Activated CD4-positive, alpha-beta T cell treated with anti-CD3 and anti-CD28 coated beads for 4 hours (primary cell): ENCODE measurements around the gene DNASE1.

Experiments used
- DNase-seq, 2 donors: peaks; one replicate each; pipeline ENCODE4 v3.0.0-alpha.2; 2020

Gene DNASE1

DNA sequence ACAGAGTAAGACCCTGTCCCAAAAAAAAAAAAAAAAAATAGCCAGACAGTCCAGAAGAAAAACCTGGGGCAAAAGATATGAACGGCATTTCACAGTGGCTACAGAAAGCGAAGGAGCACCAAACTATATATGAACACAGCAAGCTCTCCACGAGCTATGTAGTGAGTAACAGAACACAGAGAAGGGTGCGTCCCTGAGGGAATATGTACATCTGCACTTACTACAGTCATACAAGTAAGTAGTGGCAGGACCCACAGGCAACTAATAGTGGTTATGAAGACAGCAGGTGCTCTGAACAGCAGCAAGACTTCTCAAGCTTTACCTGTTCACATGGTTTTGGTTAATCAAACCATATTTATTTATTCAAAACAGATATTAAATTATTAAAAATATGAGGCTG lies 47.0 kb downstream of the DNASE1 start:
- DNase-seq: no peak

DNA sequence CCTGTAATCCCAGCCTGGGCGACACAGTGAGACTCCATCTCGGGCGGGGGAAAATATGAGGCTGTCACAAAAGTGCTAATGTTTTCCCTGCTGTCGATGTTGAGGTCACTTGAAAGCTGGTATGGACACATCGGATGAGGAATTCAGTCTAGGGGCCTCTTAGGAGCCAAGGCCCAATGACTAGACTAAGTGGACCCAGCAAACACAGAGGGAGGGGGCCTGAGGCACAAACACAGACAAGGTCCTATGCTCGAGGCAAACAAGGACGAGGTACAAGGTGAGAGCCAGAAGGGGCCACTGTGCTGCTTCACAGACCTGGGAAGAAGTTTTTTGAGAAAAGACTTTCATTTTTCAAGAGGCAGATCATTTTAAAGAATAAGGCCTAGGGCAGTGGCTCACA lies 47.6 kb downstream of the DNASE1 start:
- DNase-seq: no peak

DNA sequence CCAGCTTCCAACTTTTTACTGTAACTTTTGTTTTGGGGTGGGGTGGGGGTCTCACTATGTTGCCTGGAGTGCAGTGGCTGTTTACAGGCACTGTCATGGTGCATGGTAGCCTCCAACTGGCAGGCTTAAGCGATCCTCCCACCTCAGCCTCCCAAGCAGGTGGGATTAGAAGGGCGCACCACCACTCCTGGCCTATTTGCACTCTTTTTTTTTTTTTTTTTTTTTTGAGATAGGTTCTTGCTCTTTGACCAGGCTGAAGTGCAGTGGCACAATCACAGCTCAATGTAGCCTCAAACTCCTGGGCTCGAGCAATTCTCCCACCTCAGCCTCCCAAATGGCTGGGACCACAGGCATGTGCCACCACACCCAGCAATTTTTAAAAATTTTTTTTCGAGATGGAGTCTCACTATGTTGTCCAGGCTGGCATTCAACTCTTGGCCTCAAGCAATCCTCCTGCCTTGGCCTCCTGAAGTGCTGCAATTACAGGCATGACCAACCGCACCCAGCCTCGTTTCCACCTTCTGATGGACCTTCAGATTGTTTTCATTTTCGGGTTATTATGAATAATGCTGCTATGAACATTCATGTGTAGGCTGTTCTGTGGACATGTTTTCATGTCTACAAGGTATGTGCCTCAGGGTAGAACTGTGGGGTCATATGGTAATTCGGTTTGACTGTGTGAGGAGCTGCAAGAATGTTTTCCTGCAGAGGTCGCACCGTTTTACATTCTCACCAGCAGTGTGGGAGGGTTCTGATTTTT lies 51.9 kb downstream of the DNASE1 start:
- DNase-seq: no peak
